Globus pallidus (tissue), 1 donor: Measurements from ENCODE around the gene SCUBE1.

Experiments used
- DNase-seq: peaks from one replicate; pipeline ENCODE4 v3.0.0-alpha.2; 2015; ENCODE audit warnings: low spot score

The SCUBE1 gene

DNA sequence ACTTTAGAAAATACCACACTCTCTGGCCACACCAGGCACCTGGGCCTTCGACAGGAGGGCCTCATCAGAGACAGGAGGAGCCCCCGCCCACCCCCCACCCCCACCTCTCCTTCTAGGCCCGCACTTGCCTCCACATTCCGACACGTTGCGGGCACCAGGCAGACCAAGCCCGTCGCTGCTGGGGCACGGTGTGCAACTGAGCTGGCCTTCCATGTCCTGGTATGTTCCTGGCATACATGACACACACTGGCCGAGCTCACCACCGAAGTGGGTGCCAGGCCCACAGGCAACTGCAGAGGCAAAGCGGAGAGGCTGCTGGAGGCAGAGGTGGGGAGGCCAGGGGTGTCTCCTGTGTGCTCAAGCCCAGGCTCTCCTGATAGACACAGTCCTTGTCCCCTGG, 129.2 kb downstream of the SCUBE1 start:
- DNase-seq: no peak

GRCh38 chr22:43213051-43213450, 130.1 kb downstream of the SCUBE1 start:
- no peak for DNase-seq

DNA sequence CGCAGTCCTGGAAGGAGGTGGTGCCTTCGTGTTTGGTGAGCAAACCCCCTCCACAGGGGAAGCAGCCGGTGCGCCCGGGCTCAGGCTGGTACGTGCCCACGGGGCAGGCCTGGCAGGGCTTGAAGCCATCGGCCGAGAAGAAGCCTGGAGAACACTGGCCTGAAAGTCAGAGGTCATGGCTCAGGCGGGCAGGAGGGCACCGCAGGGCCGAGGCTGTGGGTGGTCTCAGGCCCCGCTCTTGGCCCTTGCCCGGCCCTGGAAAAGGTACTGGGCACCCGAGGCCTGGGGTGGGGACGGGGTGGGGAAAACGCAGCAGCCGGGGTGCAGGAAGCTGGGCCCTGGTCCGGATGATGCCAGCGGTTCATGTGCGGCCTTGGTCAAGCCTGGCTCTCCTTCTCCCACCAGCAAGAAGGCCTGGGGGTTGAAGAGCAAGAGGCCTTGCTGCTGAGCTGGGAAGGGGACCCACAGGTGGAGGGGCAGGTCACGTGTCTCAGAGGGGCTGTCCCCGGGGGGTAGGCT, 130.7 kb downstream of the SCUBE1 start:
- no peak for DNase-seq

- no peak for DNase-seq
These were observed 131.2 kb downstream of the SCUBE1 start for GRCh38 chr22:43211941-43212433.

DNA sequence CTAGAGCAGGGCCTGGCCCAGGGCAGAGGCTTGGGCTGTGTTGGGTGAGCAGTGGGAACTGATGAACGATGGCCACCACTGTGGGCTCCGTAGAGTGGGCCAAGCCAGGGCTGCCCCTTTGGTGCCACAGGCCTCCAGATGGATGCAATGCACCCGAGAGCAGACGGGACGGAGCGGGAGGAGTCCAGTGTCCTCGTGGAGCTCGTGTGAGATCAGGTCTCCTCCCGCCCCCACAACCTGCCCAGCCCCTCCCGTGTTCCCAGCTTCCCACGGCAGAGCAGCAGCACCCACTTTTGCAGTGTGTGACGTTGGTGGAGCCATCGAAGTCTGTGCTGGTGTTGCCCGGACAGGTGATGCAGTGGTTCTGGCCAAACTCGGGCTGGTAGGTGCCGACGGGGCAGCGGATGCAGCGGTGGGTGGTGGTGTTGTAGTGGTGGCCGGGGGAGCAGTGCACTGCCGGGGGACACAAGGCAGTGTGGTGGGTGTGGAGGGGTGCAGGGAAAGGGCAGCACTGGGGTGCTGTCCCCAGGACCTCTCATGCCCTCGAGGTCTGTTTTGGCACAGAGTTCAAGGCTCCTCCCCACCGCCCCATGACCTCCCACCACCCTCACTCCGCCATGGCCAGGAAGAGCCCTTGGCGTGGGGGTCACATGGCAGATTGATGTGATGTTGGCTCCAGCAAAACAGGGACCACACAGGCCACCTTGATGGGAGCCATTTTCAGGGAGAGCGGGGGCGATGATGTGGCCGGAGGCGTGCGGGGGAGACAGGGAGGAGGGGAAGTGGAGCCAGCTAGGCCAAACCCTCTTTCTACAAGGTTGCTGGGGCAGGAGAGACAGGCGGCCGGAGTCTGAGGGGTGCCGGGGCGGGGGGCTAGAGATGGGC, 132.3 kb downstream of the SCUBE1 start:
- DNase-seq: no peak

- DNase-seq: no peak
These were observed 133.2 kb downstream of the SCUBE1 start for GRCh38 chr22:43209971-43210370.

GRCh38 chr22:43209523-43209890, 133.7 kb downstream of the SCUBE1 start:
- no peak for DNase-seq

GRCh38 chr22:43208703-43209522, 134.3 kb downstream of the SCUBE1 start:
- DNase-seq: no peak

- no peak for DNase-seq
These were observed 135.1 kb downstream of the SCUBE1 start for GRCh38 chr22:43207849-43208702.

DNA sequence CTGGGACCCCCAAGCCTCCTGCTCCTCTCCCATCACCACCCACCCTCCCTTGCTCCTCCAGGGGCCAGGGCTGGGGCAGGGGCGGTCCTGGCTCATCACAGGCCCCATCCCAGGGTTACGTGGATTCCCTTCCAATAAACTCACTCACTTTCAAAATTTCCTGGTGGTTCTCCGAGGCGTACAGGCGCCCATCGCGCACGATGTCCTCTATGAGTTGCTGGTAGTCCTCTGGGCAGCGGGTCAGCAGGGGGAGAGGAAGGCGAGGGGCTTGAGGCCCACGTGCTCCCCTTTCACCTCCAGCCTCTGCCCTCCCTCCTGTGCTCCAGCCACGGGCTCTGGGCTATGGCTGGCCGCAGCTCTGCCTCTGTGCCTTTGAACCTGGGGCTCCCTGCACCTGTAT, 135.8 kb downstream of the SCUBE1 start:
- DNase-seq: no peak

DNA sequence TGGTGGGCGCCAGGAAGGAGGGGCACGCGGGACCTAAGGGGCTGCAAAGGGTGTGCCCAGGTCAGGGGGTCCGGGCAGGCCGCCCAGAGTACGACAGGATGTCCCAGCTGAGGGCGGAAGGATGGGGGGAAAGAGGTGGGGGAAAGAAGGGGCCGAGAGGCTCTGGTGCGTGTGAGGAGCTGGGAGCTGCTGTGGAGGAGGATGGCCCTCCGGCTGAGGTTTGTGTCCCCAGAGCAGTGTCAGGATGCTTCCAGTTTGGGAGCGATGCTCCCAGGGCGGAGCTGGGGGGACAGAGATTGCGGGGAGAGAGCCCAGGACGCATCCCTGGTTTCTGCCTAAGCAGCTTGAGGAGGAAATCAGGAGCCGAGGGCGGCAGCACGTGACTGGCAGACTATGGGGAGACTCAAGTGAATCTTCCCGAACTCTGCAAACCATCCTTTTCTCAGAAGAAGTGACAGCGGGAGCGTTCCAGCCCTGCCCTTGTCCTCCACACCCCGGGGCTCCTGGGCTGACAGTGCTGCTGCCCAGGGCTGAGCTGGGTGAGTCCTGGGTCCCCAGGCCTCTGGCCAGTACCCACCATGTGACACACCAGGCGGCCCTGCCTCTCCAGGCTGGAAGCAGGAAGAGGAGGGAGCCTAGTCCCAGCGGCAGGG, 136.5 kb downstream of the SCUBE1 start:
- no peak for DNase-seq

DNA sequence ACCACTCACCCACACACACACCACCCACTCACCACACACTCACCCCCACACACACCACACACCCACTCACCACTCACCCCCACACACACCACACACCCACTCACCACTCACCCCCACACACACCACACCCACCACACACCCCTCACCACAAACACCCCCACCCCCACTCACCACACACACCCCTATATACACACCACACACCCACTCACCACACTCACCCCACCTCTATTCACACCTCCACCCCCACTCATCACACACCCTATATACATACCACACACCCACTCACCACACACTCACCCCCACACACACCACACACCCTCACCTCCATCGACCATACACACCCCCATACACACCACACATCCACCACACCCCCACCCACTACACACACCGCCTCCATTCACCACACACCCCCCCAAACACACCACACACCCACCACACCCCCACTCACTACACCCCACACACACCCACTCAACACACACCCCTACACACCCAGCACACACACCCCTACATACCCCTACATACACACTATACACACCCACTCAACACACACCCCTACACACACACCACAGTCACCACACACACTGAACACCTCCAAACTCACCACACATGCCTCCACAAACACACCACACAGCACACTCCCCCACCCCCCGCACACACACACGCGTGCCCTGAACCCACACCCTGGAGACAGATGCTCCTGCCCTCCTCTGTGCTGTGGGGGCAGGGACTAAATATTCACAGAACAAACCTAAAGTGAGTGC, 137.2 kb downstream of the SCUBE1 start:
- no peak for DNase-seq

- no peak for DNase-seq
These were observed 137.9 kb downstream of the SCUBE1 start for GRCh38 chr22:43205261-43205691.

- DNase-seq: no peak
These were observed 139.6 kb downstream of the SCUBE1 start for GRCh38 chr22:43203471-43203981.

DNA sequence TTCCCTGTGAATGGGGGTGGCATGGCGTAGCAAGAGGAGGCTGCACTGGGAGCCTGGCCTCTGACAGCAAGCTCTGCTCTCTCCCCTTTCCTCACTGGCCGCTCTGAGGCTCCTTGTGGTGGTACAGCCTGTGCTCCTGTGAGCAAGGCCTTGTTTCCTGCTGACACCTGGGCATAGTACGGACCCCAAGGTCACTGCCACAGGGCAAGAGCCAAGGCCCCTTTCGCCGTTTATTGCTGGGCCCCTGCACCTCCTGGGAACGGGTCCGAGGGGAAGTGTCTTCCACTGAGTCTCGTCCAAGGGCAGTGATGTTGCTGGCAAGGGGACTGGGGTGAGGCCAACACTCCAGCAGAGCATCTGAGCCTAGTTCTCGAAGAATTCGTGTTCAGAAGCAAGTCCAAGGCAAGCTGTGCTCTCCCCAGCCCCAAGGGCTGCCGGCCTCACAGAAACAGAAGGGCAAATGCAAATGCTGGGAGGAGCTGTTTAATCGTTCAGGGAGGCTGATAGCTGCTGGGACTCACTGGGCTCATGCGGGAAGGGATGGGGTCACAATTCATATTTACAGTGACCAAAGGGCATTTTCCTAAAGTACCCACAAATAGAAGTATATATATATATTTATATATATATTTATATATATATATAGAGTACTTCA, 140.3 kb downstream of the SCUBE1 start:
- DNase-seq: no peak

- no peak for DNase-seq
These were observed 140.8 kb downstream of the SCUBE1 start for GRCh38 chr22:43202326-43202725.

GRCh38 chr22:43201486-43202219, 141.5 kb downstream of the SCUBE1 start:
- DNase-seq: no peak

GRCh38 chr22:43200555-43200954, 142.6 kb downstream of the SCUBE1 start:
- DNase-seq: no peak

DNA sequence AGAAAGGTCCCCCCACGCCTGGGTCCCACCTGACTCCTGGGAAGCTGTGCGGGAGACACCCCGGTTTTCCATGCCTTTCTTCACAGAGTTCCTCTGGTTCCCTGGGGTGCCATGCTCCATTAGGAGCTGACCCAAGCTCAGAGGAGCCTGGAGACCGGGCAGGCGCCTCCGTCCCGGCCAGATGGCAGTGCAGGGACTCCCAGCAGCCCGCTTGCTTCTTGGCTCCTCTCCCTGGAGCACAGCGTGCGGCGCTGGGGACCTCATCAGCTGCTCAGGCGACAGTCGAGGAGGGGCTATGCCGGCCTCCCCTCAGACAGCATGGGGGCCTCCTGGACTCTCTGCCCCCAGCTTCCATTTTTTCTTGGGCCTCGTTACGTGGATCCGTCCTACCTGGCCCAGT, 143.1 kb downstream of the SCUBE1 start:
- DNase-seq: no peak
